Measurements from ENCODE around the gene GLMN. TPM values are rescaled to one million over a fixed set of nuclear protein-coding genes. Genes with fewer than 3 reads are reported as not detected.

Gene GLMN
- total and polyA plus RNA-seq, 9 donors, result 4.7 to 14.6 (median 9.7) TPM

GRCh38 chr1:92342401-92342800, 43.6 kb upstream of the GLMN start:
- Histone ChIP-seq H3K36me3 (no peaks in the 10 kb centered on the region), H3K4me1 (ENCODE audit: insufficient read depth) (no peaks in the 10 kb centered on the region)
- 97 to 98% (median 97%) methylated on average over 1 of the region's 1 CpG for WGBS, 3 donors

GRCh38 chr1:92340154-92340553, 41.4 kb upstream of the GLMN start:
- no peak overlapping the region for H3K4me3 ChIP-seq

More at GRCh38 chr1:92342401-92342800, 43.6 kb upstream of the GLMN start:
- Histone ChIP-seq H3K9me3 (no peaks in the 10 kb centered on the region), H3K27me3 (no peaks in the 10 kb centered on the region), H3K27ac (no peak overlapping the region), H3K4me3 (no peak overlapping the region)
- TF ChIP-seq POLR2A (IDR thresholded peaks at IDR 0.05) (no peak), EP300 (IDR thresholded peaks at IDR 0.05) (no peak)
- TF ChIP-seq, protein P1, sequence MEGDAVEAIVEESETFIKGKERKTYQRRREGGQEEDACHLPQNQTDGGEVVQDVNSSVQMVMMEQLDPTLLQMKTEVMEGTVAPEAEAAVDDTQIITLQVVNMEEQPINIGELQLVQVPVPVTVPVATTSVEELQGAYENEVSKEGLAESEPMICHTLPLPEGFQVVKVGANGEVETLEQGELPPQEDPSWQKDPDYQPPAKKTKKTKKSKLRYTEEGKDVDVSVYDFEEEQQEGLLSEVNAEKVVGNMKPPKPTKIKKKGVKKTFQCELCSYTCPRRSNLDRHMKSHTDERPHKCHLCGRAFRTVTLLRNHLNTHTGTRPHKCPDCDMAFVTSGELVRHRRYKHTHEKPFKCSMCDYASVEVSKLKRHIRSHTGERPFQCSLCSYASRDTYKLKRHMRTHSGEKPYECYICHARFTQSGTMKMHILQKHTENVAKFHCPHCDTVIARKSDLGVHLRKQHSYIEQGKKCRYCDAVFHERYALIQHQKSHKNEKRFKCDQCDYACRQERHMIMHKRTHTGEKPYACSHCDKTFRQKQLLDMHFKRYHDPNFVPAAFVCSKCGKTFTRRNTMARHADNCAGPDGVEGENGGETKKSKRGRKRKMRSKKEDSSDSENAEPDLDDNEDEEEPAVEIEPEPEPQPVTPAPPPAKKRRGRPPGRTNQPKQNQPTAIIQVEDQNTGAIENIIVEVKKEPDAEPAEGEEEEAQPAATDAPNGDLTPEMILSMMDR (IDR thresholded peaks at IDR 0.05), result no peak
- intact Hi-C loops (cut with DNase I), result no loop called here
- DNase-seq, result no peak

DNA sequence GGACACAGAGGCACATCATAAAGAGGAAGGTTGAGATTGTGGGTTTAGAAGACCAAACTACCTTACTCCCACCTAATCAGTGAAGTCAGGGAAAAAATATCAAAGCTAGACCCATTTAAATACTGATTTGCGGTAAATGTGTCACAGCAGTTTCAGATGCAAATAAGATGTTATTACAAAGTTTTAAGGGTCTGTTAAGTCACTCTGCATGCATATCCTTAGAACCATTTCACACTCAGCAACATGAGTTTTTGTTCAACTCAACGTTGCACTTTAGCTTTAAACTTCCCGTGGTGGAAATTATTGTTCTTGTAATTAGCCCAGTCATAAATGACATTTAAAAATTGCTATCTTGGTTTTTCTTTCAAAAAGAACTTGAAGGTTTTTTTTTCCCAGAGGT, 34.9 kb upstream of the GLMN start:
- no peaks in the 10 kb centered on the region for H3K4me1 ChIP-seq (ENCODE audit: insufficient read depth)
- no peaks in the 10 kb centered on the region for H3K9me3 ChIP-seq
- intact Hi-C loops (cut with DNase I), result no loop called here
- no peak overlapping the region for H3K27ac ChIP-seq
- no peak overlapping the region for H3K4me3 ChIP-seq
- no peak for DNase-seq
- no peaks in the 10 kb centered on the region for H3K36me3 ChIP-seq
- WGBS, 3 donors, result 58 to 60% (median 59%) methylated on average over 3 of the region's 3 CpGs
- TF ChIP-seq POLR2A (IDR thresholded peaks at IDR 0.05), result no peak
- TF ChIP-seq, protein P1 (IDR thresholded peaks at IDR 0.05), result no peak
- TF ChIP-seq EP300 (IDR thresholded peaks at IDR 0.05), result no peak
- no peaks in the 10 kb centered on the region for H3K27me3 ChIP-seq

More at GRCh38 chr1:92340154-92340553, 41.4 kb upstream of the GLMN start:
- H3K27ac ChIP-seq, result no peak overlapping the region
- H3K27me3 ChIP-seq, result no peaks in the 10 kb centered on the region
- H3K36me3 ChIP-seq, result no peaks in the 10 kb centered on the region
- TF ChIP-seq POLR2A (IDR thresholded peaks at IDR 0.05), result no peak
- TF ChIP-seq, protein P1 (IDR thresholded peaks at IDR 0.05), result no peak
- TF ChIP-seq EP300 (IDR thresholded peaks at IDR 0.05), result no peak
- H3K4me1 ChIP-seq (ENCODE audit: insufficient read depth), result no peaks in the 10 kb centered on the region
- intact Hi-C loops (cut with DNase I), result no loop called here
- no peak for DNase-seq
- WGBS, 3 donors, result 51 to 67% (median 60%) methylated on average over 1 of the region's 1 CpG
- H3K9me3 ChIP-seq, result no peaks in the 10 kb centered on the region

DNA sequence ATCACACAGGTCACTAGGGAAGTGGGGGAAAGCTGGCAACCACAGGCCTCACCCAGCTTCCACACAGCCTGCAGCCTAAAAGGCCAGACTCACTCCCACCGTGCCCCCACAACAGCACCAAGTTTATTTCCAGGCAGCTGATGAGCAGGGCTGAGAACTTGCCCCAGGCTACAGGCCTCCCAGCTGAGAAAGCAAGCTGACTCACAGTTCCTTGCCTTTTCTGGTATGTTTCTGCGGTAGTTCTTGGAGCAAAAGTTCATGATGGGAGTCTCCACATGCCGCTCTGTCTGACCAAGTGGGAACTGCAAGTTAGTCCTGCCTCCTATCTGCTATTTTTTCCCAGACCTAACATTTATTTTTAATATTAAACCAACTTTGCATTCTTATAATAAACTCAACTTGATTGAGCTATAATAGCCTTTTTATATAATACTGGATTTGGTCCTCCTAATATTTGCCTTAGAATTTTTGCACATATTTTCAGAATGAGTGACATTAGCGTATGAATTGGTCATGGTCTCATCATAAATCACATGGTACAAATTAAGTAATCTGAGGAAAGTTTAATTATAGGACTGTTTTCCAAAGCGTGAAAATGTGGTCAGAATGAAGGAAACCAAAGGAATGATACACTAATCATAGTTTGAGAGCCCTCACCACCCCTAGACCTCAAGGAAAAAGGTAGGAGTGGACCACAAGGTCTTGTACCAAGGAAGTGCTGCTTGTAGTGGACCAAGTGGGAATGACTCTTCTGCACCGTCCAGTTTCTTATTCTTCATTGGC, 30.8 kb upstream of the GLMN start:
- H3K27me3 ChIP-seq, result no peaks in the 10 kb centered on the region
- 98 to 99% (median 98%) methylated on average over 6 of the region's 6 CpGs for WGBS, 3 donors
- no peaks in the 10 kb centered on the region for H3K36me3 ChIP-seq
- H3K4me1 ChIP-seq (ENCODE audit: insufficient read depth), result no peaks in the 10 kb centered on the region
- intact Hi-C loops (cut with DNase I), result no loop called here
- TF ChIP-seq POLR2A (IDR thresholded peaks at IDR 0.05), result no peak
- TF ChIP-seq, protein P1 (IDR thresholded peaks at IDR 0.05), result no peak
- TF ChIP-seq EP300 (IDR thresholded peaks at IDR 0.05), result no peak
- DNase-seq, result no peak
- no peak overlapping the region for H3K4me3 ChIP-seq
- no peak overlapping the region for H3K27ac ChIP-seq
- peaks cover 0 to 6% of the 10 kb centered on the region in 2 donors for H3K9me3 ChIP-seq

Data from ovary (tissue), 9 donors.